ENCODE results near the gene PAQR9. TPM values are rescaled to one million over a fixed set of nuclear protein-coding genes. Genes with fewer than 3 reads are reported as not detected.

The PAQR9 gene
- total RNA-seq, 1 donor from 2014 or later, result not detected

DNA sequence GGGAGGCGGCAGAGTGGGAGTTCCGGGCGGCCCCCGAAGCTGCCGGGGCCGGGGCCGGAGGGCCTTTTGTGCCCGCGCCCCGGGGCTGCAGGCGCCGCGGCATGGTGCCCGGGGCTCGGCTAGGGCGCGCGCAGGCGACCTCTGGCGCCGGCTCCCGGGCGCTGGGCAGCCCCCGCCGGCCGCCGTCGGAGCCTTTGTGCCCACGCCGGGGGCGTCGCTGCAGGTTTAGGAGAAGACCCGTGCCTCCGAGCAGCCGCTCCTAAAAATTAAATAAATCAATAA, 299 bp downstream of the PAQR9 start:
- Histone ChIP-seq H3K4me3 (ENCODE audit: low read depth, low read length) (peak overlapping the region; percentile 43), H3K36me3 (ENCODE audit: control insufficient read depth, insufficient read depth, low read length) (no peaks in the 10 kb centered on the region), H3K27me3 (ENCODE audit: control insufficient read depth, insufficient read depth, low read length) (peaks cover 12% of the 10 kb centered on the region)
- DNase-seq (ENCODE audit: low read depth) (no peak), FAIRE-seq (no peak)
- TF ChIP-seq, protein P1, sequence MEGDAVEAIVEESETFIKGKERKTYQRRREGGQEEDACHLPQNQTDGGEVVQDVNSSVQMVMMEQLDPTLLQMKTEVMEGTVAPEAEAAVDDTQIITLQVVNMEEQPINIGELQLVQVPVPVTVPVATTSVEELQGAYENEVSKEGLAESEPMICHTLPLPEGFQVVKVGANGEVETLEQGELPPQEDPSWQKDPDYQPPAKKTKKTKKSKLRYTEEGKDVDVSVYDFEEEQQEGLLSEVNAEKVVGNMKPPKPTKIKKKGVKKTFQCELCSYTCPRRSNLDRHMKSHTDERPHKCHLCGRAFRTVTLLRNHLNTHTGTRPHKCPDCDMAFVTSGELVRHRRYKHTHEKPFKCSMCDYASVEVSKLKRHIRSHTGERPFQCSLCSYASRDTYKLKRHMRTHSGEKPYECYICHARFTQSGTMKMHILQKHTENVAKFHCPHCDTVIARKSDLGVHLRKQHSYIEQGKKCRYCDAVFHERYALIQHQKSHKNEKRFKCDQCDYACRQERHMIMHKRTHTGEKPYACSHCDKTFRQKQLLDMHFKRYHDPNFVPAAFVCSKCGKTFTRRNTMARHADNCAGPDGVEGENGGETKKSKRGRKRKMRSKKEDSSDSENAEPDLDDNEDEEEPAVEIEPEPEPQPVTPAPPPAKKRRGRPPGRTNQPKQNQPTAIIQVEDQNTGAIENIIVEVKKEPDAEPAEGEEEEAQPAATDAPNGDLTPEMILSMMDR (IDR thresholded peaks at IDR 0.05; ENCODE audit: insufficient read depth, low read length, severe bottlenecking), result no peak

DNA sequence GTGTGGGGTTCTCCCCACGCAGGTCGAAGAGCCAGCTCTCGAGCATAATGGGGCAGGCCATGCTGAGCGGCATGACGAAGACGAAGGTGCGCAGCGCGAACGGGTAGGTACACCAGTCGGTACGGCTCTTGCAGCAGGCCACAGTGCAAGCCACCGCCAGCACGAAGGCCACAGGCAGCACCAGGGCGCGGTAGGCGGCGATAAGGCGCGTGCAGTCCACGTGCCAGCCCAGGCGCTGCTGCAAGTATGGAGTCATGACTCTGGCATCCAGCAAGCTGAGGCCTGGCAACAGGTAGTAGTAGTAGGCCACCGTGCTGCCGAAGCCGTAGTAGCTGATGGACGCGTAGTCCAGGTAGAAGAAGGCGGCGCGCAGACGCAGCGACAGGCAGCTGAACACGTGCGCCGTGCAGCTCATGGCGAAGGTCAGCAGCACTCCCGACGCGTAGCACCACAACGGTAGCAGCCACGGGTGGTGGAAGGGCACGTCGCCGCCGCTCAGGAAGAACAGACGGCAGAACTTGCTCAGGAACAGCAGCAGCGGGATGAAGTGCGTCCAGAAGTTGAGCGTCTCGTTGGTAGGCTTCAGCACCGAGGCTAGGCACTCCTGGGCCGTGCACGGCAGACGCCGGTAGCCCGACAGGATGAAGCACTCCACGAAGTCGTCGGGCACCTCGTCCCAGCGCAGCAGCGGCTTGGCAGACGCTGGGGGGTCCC, 797 bp downstream of the PAQR9 start:
- DNase-seq (ENCODE audit: low read depth) (no peak), FAIRE-seq (no peak)
- no peak overlapping the region for H3K4me3 ChIP-seq (ENCODE audit: low read depth, low read length)
- peaks cover 12% of the 10 kb centered on the region for H3K27me3 ChIP-seq (ENCODE audit: control insufficient read depth, insufficient read depth, low read length)
- TF ChIP-seq, protein P1 (IDR thresholded peaks at IDR 0.05; ENCODE audit: insufficient read depth, low read length, severe bottlenecking), result no peak
- no peaks in the 10 kb centered on the region for H3K36me3 ChIP-seq (ENCODE audit: control insufficient read depth, insufficient read depth, low read length)

DNA sequence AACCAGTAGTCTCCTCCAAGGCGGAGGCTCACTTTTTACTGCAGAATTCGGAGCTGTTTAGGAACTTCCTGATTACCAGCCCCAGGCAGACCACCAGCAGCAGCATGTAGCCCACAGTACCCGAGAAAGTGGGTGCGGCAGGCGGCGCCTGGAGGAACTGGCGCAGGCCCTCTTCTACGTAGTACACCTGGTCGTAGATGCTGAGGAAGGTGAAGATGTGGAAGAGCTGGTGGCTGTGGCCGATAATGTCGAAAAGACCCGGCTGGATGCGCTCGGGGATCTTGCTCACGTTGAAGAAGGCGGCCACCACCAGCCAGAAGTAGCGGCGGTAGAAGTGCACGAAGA, 1.3 kb downstream of the PAQR9 start:
- FAIRE-seq, result no peak
- Histone ChIP-seq H3K4me3 (ENCODE audit: low read depth, low read length) (no peak overlapping the region), H3K36me3 (ENCODE audit: control insufficient read depth, insufficient read depth, low read length) (no peaks in the 10 kb centered on the region), H3K27me3 (ENCODE audit: control insufficient read depth, insufficient read depth, low read length) (peaks cover 12% of the 10 kb centered on the region)
- no peak for DNase-seq (ENCODE audit: low read depth)
- TF ChIP-seq, protein P1 (IDR thresholded peaks at IDR 0.05; ENCODE audit: insufficient read depth, low read length, severe bottlenecking), result no peak

DNA sequence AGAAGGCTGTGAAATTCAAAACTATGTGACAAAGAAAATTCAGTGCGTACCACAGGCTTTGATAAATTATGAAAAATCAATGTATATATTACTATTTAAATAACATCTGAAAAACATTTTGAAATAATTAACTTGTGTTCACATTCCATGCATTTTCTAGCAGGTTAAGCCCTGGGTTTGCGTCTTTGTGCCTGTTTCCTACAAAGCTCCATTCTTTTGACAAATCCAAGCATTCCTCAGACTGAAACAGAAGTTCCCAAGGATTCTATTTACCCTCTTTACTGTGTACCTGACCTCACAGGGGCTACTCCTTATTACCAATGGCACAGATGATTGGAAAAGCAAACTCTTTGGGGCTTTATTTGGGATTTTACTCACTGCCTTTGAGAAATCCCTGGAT, 1.9 kb downstream of the PAQR9 start:
- Histone ChIP-seq H3K4me3 (ENCODE audit: low read depth, low read length) (no peak overlapping the region), H3K27me3 (ENCODE audit: control insufficient read depth, insufficient read depth, low read length) (peaks cover 12% of the 10 kb centered on the region), H3K36me3 (ENCODE audit: control insufficient read depth, insufficient read depth, low read length) (no peaks in the 10 kb centered on the region)
- TF ChIP-seq, protein P1 (IDR thresholded peaks at IDR 0.05; ENCODE audit: insufficient read depth, low read length, severe bottlenecking), result no peak
- FAIRE-seq (no peak), DNase-seq (ENCODE audit: low read depth) (no peak)

DNA sequence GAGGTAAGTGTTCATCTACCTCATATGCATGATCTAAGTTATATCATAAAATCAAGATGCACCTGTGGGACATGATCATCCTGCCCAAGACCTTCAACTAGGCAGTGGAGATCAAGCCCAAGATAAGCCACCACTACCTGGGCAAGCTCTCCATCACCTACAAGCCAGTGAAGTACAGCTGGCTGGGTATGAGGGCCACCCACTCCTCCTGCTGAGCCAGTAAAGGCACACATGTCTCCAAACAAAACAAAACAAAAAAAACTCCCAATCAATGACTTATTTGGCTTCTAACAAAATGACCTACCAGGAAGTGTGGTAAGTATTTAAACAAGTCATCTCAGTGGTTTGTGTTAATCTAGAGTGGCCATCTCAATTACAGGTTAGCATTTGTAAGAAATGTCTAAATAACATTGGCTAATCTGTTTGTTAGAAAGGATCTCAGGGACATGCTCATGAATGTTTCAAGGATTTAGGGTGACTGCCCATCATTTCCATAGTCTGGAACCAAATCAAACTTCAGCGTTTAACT, 3.1 kb downstream of the PAQR9 start:
- Histone ChIP-seq H3K36me3 (ENCODE audit: control insufficient read depth, insufficient read depth, low read length) (no peaks in the 10 kb centered on the region), H3K4me3 (ENCODE audit: low read depth, low read length) (no peak overlapping the region), H3K27me3 (ENCODE audit: control insufficient read depth, insufficient read depth, low read length) (peaks cover 10% of the 10 kb centered on the region)
- FAIRE-seq (no peak), DNase-seq (ENCODE audit: low read depth) (no peak)
- TF ChIP-seq, protein P1 (IDR thresholded peaks at IDR 0.05; ENCODE audit: insufficient read depth, low read length, severe bottlenecking), result no peak

DNA sequence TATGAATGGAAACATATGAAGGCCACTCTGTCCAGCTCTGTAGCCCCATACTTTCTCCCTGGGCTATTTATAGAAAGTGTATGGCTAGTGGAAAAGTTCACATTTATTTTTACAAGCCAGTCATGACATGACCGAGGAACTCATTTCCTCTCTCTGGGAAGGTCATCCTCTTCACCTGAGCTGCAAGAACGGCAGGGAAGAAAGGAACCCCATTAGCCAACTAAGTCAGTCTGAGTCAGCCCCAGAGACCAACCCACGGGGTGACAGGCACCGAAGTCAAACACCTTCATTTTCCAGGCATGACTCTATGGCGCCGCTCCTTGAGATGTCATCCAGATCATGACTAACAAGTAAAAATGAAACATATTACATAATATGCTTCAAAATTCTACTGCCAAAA, 4.8 kb downstream of the PAQR9 start:
- Histone ChIP-seq H3K4me3 (ENCODE audit: low read depth, low read length) (no peak overlapping the region), H3K36me3 (ENCODE audit: control insufficient read depth, insufficient read depth, low read length) (no peaks in the 10 kb centered on the region), H3K27me3 (ENCODE audit: control insufficient read depth, insufficient read depth, low read length) (peaks cover 4% of the 10 kb centered on the region)
- FAIRE-seq (peak; percentile 13), DNase-seq (ENCODE audit: low read depth) (peak; percentile 99)
- TF ChIP-seq, protein P1 (IDR thresholded peaks at IDR 0.05; ENCODE audit: insufficient read depth, low read length, severe bottlenecking), result no peak

All from bronchial epithelial cell (primary cell).